GM21367 (cell line): Measurements from ENCODE around the gene MITF.

Experiments
- ATAC-seq: cut with Tn5 transposase; IDR thresholded peaks from one replicate; pipeline ENCODE4 v1.9.1; 2021; ENCODE audit not compliant: unreplicated experiment

MITF gene

DNA sequence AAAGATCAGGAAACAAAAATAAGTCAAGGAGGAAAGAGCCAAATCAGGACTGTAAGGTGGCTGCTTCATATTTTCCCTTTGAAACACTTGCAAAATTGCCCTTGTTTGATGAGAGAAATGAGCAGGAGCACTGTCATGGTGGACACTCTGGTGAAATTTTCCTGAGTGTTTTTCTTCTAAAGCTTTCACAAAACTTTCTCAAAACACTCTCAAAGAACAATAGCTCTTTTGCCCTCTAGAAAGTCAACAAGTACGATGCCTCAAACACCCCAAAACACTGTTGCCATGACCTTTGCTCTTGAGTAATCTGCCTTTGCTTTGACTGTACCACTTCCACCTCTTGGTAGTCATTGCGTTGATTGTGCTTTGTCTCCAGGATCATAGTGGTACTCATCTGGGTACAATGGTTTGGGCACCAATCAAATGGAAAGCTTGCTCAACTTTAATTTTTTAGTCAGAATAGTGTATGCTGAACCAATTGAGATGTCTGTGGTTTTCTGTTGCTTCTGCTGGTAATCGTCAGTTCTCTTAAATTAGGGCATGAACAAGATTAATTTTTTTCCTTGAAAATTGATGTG lies 13.2 kb upstream of the MITF start:
- ATAC-seq = no peak

DNA sequence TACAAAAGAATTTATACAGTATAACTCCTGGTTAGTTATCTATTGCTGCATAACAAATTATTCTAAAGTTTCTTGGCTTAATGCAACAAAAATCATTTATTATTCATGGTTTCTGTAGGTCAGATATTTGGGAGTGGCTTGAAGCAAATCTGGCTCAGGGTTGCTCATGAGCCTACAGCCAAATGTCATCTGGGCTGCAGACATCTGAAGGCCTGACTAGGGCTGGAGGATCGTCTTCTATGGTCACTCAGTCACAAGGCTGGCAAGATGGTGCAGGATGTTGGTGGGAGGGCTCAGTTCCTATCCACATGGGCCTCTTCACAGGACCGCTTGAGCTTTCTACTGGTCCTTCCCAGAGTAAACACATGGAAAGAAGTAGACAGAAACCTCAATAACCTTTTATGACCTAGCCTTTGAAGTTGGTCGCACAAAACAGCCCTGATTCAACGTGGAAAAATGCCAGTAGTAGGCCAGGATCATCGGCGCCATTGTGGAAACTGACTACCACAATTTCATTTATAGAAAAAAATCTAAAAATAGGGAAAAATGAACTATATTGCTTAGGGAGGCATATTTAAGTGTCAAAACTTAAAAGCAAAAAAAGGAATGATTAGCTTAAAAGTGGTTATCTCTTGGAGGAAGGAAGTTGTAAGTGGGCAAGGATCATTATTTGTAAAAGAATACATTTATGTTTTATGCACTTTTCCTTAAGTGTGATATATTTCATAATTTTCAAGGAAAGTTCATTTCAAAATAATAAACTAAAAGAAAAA lies 9.9 kb upstream of the MITF start:
- no peak for ATAC-seq

DNA sequence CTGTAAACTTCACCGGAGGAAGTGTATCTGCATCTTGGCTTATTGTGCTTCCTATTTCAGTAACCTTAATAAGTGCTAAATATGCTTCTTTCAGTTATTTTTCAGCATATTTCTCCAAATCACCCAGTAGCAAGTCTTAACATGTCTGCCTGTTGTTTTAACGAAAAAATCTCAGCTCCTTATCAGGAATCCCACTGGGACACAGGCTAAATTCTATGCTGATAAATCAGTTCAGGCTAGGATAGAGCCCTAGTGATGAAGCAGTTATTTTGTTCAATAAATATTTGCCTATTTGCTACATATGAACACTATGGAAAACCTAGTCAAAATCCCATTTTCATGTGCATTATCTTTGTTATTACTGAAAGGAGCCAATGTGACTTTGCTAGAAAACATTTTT lies 8.2 kb upstream of the MITF start:
- no peak for ATAC-seq

DNA sequence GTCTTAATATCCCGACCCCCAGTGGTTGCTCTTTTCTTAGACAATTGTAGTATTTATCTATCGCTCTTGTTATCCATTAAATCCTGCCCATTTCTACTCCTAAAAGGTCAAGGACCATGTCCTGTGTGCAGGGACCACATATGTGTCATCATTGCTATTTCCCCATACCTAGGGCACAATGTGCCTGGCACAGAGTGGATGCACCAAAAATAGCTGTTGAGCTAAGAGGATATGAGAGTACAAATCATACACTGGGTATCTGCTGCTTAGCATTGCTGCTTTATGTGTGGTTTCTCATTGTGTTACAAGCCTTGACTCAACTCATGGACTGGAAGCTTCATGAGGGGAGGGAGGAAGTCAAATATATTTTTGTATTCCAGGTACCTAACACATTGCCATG lies 3.4 kb upstream of the MITF start:
- ATAC-seq = no peak

DNA sequence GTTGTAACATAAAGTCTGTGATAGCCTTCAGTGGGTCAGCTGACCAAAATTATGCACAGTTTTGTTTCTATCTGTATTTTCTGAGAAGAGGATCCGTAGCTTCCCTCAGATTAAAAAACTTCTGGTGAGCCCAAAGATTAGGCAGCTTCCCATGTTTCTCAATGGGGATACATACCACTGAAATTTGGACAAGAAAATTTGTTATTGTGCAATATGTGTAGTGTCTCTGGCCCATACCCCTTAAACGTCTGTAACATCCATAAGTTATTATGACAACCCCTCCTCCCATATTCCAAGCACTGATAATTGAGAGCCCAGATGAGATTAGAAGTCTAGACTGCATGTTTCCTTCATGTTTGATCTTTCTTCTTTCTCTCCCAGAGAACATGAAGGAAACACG lies 1.9 kb upstream of the MITF start:
- no peak for ATAC-seq

DNA sequence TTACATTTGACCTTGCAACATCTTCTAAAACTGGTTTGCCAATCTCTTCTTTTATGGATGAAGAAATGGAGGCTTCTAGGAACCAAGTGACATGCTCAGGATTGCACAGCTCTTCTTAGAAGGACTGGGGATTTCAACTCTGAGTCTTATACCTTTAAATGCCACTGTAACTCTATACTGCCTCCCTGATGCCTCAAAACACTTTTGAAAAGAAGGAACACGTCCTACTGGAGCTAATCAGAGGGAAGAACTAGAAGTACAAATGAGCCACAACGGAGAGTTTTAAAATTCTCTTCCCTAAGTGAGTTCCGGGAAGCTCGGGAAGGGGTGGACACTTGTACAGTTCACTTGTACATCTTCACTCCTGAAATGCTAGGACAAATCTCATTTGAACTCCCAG lies 949 bp upstream of the MITF start:
- no peak for ATAC-seq

DNA sequence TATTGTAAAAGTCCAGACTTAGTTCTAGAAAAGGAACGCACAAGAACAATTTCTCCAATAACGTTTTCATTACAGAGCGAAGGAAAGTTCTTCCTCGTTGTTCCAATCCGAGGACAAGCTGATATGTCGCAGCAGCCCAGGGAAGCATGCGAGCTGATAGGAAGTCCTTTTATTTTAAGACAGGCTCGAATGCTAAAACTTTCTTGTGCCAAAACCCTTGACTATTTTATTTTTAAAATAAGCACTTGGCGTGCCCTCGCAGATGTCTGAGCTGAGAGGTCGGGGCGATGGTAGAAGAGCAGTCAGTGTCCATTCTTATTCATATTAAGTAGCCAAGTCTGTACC lies 433 bp upstream of the MITF start:
- no peak for ATAC-seq

DNA sequence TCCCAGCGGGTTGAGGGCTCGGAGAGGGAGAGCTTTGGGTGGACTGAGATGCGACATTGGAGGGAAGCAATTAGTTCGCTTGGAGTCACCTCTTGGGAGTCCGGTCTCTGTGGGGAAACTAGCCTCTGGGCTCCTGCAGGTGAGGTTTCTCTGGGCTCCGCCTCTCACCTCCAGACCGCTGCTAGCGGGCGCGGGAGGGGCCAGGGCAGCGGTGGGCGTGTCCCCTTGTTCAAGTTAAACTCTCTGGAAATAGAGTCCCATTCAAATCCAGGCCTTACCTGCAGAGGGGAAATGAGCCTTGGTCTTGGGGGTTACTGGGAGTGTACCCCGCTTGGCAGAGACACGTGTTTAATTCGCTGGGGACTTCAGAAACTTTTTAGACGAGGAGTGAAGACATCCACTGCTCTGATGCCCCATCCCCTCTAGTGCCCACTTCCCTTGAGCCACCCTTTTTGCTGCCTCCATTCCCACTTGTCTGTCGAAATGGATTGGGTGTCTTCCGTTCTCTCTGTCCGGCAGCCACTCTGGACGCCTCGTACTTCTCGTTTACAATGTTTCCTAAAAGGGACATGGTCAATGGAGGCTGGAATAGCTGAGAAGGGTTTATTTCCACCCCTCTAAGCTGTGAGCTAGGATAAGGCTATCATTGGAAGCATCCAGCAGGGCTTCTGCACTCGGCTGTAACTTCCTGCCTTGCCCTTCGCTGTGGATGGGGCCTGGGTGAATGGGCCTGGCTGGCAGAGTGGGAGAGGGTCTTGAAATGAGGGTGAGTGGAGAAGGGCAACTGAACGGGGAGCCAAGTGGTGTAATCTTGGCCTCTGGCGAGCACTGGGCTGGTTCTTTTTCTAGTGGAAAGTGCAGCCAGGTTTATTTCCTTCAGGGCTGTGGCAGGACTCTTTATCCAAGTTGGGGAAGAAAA lies 1.1 kb downstream of the MITF start:
- ATAC-seq = no peak

DNA sequence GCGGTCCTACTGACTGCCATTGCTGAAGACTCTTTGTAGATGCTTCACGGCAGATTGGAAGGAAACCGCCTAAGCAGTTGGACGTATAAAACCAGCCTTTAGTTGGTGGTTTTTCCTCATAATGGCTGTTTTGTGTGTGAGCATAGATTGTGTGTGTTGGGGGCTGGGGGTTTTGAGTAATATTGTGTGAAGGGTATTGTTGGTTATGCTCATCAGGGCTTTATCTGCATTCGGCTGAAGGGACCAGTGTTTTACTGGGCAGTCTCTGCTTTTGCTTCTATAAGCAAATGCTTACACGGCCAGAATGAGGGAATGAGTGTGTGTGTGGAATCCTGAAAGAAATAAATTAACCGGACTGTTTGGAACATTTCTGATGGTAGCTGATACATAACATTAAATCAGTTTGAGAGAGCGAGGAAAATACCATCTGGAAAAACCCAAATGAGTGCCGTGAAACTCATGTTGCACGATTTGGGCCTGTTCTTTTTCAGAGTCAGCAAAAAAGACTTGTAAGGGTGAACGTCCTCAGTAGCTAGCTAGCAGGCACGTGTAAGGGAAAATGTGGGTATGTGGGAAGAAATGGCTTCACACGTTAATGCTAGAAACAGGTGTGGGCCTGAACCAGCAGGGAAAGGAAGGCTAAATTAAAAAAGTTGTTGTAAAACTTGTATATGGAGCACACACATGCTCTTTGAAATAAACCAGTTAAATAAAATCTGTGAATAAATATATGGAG lies 1.9 kb downstream of the MITF start:
- no peak for ATAC-seq

DNA sequence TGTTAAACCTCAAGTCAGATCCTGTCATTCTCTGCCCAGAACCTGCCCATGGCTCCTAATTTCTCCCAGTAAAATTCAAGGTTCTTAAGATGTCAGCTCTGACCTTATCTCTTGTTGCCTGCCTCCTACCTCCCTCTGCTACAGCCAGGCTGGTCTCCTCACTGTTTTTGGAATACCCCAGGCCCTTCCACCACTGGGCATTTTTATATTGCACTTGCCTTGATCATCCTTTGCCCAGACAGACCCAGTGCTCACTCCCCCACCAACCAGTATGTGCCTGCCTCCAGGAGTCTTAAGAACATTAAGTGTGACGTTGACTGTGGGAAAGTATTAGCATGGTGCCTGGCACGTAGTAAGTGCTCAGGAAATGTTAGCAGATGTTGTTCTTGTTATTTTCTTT lies 3.1 kb downstream of the MITF start:
- no peak for ATAC-seq

DNA sequence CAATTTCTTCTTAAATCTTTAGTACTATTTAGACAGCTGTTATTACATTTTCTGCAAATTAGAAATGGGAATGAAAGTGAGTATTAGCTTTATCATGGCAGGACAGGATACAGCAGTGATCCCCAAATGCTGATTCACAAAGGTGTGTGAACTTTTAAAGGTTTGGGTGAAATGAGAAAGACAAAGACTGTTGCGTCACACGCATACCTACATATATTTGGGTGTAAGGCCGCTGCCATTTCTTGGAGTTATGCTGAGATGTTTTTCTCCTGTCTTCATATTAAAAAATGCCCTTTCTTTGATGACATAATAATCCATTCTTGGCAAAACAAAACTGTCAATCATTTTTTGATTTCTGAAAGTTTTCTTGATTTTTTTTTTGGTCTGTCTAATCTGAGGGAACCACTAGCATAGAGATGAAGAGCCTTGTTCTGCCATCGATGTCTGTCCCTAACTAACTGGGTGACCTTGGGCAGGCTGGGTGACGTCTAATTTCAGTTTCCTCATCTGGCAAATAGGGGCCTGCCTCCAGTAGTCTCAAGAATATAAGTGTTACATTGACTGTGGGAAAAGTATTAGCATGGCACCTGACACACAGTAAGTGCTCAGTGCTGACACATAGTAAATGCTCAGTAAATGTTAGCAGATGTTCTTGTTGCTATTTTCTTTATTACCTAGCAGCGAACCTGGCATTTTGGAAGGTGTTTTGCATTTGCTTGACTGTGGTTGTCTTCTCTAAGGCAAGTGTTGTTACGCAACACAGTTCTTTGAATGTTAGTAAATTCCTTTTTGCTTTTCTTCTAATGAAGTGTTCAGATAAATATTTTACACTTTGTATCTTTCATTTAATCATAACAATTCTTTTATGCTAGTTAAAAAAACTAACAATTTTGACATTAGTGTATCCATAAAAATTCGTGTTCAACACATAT lies 5.0 kb downstream of the MITF start:
- ATAC-seq = no peak

DNA sequence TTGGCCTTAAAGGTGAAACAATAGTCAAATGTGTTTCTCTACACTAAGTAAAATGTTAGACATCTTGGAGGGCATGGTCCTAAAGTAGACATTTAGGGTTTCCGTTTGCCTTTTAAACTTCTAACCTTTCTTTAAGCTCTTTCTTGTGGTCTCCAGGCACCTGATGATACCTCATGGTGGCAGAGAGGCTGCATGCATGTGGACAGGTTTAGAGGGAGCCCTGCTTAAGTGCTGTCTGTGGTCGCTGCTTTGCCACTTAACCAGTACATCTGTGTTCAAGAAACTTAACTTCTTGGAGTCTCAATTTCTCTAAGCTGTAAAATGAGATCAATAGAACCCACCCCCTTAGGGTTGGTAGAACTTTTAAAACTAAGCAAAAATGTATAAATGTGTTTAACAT lies 6.2 kb downstream of the MITF start:
- ATAC-seq = no peak

DNA sequence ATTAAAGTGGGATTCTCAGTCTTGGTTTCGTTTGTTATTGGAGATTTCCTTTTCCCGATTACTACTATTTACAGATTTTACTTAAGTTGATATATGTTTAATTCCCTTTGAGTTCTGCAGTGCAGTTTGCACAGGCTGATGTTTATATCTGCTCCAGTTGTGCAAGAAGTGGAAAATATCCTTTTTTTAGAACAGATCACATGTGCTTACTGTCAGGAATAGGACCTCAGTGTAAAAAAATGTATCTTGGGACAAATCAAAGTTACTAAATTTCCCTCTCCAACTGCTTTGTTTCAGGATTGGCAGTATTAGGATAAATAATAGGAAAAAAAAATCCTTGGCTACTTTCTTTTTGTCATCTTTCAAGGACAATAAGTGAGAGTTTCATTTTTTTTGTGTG lies 6.9 kb downstream of the MITF start:
- ATAC-seq = no peak

DNA sequence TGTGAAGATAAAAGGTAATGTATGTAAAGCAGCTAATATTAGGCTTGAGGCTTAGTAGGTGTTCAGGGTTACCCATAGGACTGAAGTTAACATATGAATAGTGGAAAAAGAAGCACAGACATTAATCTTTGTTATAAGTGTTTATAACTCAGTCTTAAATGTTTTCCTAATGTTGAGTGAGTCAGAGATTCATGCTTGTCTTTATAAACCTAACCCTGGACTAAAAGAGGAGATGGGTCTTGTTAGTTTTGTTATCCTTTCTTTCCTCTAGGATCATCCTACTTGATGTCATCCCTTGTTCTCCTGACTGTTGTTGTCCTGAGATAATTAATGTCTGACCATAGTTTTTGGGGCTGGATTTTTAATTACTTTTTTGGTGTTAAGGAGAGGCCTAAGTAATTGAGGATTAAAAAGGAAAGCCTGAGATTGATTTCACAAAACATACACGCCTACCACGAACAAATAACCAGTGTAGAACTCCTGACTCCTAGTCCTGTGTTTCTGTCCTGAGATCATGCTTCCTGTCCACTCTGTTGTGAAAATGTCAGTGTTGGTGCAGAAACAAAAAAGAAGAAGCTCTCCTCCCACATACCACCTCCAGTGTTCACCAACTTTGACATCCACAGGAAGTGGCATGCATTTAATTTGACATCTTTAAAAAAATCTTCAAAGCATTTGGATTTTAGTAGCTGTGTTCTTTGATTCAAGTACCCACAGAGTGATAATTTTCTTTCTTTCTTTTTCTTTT lies 8.4 kb downstream of the MITF start:
- no peak for ATAC-seq

DNA sequence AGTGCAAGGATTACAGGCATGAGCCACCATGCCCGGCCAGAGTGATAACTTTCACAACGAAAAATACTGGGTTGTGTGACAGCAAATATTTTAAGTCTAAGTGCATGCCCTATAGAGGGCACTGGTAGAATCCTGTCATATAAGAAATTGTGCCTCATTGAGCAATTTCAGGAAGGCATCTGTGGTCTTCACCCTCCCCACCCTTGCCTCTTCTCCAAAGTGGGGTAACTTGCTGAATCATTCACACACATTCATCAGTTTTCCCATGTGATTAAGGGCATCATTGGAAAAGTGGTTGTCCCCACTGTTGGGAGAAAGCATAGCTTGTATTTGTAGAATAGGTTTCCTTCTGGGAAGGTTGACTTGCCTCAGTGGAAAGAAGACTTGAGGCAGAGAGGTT lies 9.2 kb downstream of the MITF start:
- no peak for ATAC-seq

DNA sequence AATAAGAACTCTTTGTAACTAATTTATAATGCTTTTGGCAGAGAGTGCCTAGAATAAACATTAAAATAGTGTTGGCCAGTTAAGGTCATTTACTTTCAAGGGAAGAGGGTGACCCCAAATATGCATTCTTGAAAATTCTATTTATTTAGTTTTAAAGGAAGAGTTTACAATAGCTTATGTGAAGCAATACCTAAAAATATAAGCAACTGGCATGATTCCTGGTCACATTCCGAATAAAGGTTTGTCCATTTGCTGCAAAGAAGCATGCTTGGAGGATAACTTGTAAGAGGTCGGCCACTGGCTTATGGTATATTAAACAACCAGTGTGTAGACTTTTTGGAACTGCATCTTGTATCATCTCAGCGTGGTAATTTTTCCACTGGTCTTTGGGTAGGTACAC lies 10.2 kb downstream of the MITF start:
- no peak for ATAC-seq

DNA sequence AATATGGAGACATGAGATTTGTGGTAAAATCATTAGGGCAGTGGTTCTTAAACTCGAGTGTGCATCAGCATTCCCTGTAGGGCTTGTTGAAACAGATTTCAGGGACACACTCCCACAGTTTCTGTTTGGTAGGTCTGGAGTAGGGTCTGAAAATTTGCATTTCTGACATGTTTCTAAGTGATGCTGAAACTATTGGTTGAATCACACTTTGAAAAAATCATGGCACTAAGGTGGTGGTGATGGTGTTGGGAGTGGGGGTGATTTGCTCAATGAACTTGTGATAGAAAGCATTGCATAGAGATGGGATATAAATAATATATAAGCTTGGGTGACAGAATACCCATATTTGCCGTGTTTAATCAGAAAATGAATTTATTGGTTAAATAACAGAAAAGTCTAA lies 11.3 kb downstream of the MITF start:
- ATAC-seq = no peak

DNA sequence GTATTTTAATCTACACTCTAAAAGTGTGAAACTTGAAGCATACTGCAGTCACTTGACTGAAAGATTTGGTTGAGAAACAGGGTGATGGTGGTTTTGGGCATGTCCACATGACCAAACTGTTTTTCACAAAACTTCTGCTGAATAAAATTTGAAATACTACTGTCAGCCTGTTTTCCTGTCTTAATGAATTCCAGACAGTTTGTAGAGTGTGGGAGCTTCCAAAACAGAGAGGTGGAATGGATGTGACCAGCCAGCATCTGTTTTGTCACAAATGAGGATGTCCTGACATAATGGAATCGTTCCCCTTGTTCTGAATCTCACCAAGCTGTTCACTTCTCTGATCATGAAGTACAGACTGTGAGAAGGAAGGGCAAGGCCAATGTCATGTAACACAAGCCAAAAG lies 11.8 kb downstream of the MITF start:
- no peak for ATAC-seq

DNA sequence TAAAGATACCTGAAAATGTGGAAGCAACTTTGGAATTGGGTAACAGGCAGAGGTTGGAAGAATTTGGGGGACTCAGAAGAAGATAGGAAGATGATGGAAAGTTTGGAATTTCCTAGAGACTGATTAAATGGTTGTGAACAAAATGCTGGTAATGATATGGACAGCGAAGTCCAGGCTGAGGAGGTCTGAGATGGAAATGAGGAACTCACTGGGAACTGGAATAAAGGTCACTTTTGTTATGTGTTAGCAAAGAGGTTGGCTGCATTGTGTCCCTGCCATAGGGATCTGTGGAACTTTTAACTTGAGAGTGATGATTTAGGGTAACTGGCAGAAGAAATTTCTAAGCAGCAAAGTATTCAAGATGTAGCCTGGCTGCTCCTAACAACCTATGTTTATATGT lies 13.0 kb downstream of the MITF start:
- ATAC-seq = no peak
